Calu3 (cell line): ENCODE measurements around the gene RERE. TPM values are rescaled to one million over a fixed set of nuclear protein-coding genes. Genes with fewer than 3 reads are reported as not detected.

Source experiments
- BruUV-seq: library from RNA; stranded (reverse); fragments of 400-500 nt; replicated peaks from 2 replicates; lab custom pipeline; 2021; lab: Mats Ljungman, UMichigan
- CTCF ChIA-PET: fragments of 300-600 bp; sonication (Branson Sonifier 250); formaldehyde crosslinking; loops from one replicate; lab custom pipeline; 2022; ENCODE audit warnings: antibody characterized with exemption; lab: Charles Lee
- DNase-seq: peaks from one replicate; pipeline ENCODE4 v3.0.0; 2022
- H3K27ac Mint-ChIP-seq: one replicate; pipeline ENCODE4 v1.8.0; 2022; ENCODE audit warnings: mixed read lengths; ENCODE audit not compliant: unreplicated experiment
- H3K27me3 Mint-ChIP-seq: one replicate; pipeline ENCODE4 v1.8.0; 2022; ENCODE audit warnings: mixed read lengths; ENCODE audit not compliant: unreplicated experiment
- H3K36me3 Mint-ChIP-seq: one replicate; pipeline ENCODE4 v1.8.0; 2022; ENCODE audit warnings: mild to moderate bottlenecking, moderate library complexity, mixed read lengths; ENCODE audit not compliant: insufficient read depth, unreplicated experiment
- H3K4me1 Mint-ChIP-seq: one replicate; pipeline ENCODE4 v1.8.0; 2022; ENCODE audit warnings: mild to moderate bottlenecking, low read depth, mixed read lengths; ENCODE audit not compliant: unreplicated experiment
- H3K4me3 Mint-ChIP-seq: one replicate; pipeline ENCODE4 v1.8.0; 2022; ENCODE audit warnings: mild to moderate bottlenecking, low read depth, moderate library complexity, mixed read lengths; ENCODE audit not compliant: unreplicated experiment
- H3K9me3 Mint-ChIP-seq: one replicate; pipeline ENCODE4 v1.8.0; 2022; ENCODE audit warnings: low read depth, mixed read lengths; ENCODE audit not compliant: unreplicated experiment
- intact Hi-C: fragments of 100-400 bp; cut with micrococcal nuclease; formaldehyde crosslinking; loops from one replicate; pipeline ENCODE4 v1.10.0; 2022; ENCODE audit not compliant: unreplicated experiment
- total RNA-seq: library from RNA; stranded (reverse); gene quantifications from 2 replicates; pipeline ENCODE4 v1.2.3, GENCODE V29; 2022
- TF ChIP-seq, protein P1 (sequence below): fragments of 200-600 bp; IDR thresholded peaks from one replicate; pipeline ENCODE4 v1.8.0; 2022; ENCODE audit warnings: antibody characterized with exemption; ENCODE audit not compliant: unreplicated experiment

RERE gene
- total RNA-seq, 1 experiment from 2014 or later: 45.9 TPM

DNA sequence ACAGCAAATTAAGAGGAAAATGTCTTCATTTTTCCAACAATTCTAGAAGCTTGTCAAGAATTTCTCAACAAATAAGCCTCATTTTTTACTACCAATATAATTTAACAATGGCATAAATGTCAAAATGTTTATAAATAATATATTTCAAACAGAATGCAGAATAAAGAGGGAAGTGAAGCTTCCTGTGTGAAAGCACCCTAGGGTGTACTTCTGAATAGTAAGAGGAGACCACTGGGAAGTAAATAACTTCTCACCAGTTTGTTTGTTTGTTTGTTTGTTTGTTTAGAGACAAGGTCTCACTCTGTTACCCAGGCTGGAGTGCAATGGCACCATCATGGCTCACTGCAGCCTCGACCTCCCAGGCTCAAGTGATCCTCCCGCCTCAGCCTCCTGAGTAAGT, 255.2 kb downstream of the RERE start:
- no peaks in the 10 kb centered on the region for H3K27me3 Mint-ChIP-seq
- H3K9me3 Mint-ChIP-seq: no peaks in the 10 kb centered on the region
- TF ChIP-seq, protein P1, sequence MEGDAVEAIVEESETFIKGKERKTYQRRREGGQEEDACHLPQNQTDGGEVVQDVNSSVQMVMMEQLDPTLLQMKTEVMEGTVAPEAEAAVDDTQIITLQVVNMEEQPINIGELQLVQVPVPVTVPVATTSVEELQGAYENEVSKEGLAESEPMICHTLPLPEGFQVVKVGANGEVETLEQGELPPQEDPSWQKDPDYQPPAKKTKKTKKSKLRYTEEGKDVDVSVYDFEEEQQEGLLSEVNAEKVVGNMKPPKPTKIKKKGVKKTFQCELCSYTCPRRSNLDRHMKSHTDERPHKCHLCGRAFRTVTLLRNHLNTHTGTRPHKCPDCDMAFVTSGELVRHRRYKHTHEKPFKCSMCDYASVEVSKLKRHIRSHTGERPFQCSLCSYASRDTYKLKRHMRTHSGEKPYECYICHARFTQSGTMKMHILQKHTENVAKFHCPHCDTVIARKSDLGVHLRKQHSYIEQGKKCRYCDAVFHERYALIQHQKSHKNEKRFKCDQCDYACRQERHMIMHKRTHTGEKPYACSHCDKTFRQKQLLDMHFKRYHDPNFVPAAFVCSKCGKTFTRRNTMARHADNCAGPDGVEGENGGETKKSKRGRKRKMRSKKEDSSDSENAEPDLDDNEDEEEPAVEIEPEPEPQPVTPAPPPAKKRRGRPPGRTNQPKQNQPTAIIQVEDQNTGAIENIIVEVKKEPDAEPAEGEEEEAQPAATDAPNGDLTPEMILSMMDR: no peak
- intact Hi-C loops: no loop called here
- CTCF ChIA-PET: interaction anchor here (1.1 to 2.1 kb wide), 2 partner anchors 109 to 164 kb away, joined by 4 to 6 read pairs; no protein-coding TSS in a partner anchor
- no peak overlapping the region for H3K4me3 Mint-ChIP-seq
- no peak for DNase-seq
- peaks cover 14% of the 10 kb centered on the region for H3K4me1 Mint-ChIP-seq
- H3K36me3 Mint-ChIP-seq: no peaks in the 10 kb centered on the region
- H3K27ac Mint-ChIP-seq: no peak overlapping the region
- BruUV-seq: no TSS peak

DNA sequence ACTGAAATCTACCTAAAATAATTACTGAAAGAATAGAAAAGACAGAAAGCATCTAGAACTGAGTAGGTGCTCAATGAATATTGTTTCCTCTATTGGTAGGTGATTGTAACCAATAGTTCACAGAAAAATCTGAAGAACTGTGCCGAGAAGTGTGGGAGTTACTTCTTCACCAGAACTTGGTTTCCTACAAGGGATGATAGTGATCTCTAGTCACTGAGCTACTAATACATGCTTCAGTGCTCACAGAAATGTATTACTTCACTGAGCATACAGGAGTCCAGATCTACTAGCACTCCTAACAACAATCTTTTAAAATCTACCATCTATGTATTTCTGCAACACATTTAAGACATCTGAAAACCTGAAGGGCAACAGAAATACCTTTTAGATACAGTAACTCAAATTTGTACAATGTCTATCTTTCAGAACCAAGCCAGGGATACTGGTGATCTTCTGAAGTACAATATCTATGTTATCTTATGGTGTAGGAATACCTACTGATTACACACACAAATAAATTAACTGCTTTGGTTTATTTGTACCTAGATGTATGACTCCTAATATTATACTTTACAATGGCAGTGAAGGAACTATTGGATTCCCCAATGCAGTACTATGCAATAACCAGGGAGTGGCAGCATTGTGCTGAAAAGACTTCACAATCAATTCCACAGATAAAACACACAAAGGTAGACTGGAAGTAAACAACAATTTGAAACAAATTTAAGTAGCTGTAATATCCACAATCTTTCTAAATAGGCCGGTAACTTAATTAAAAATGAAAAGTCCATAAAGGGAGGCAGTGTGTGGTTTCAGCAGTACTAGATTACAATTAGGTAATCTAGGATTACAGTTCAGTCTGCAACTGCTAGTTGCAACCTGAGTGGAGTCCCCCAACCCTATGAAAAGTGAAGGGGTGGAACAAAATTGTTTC, 256.6 kb downstream of the RERE start:
- intact Hi-C loops: loop anchor here (1.0 to 2.0 kb wide), 4 partner anchors 110 to 291 kb away; no protein-coding TSS in a partner anchor

DNA sequence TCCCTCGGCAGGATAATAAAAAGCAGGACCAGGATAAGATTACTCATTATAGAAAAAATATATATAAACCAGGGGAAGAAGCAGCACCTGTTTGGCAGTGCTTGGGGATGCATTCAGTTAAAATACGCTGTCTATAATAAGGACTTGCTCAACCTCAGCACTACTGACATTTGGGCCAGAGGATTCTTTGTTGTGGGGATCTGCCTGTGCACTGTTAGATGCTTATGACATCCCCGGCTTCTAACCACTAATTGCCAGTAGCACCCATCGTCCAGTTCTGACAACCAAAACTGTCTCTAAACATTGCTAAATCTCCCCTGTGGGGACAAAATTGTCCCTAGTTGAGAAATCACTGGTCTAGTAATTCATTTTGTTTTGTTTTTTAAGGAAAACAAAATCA, 257.4 kb downstream of the RERE start:
- BruUV-seq: no TSS peak

More for the DNA sequence above, 256.6 kb downstream of the RERE start:
- TF ChIP-seq, protein P1: peak; percentile 31
- Mint-ChIP-seq H3K27ac (no peak overlapping the region), H3K9me3 (no peaks in the 10 kb centered on the region), H3K36me3 (peaks cover 5% of the 10 kb centered on the region), H3K4me3 (no peak overlapping the region), H3K4me1 (peaks cover 14% of the 10 kb centered on the region), H3K27me3 (no peaks in the 10 kb centered on the region)
- no TSS peak for BruUV-seq
- CTCF ChIA-PET: interaction anchor here (0.5 to 2.1 kb wide), 5 partner anchors 98 to 582 kb away, joined by 3 to 6 read pairs (median 4); no protein-coding TSS in a partner anchor
- DNase-seq: peak; percentile 2

DNA sequence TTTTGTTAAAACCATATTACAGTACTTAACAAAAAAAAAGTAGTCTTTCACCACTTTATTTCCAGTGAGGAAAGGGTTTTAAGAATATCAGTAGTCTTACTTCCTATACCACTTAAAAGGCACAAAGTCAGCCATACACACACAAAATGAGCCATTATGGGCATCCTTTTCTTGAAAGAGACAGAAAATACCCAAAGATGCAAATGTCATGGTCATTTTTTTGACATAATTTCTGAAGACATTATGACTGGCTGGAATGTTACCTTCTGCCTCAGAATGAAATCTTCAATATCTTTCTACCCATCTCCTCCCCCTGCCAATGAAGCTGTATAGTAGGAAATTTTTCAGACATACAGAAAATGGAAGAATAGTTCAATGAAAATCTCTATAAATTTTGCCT, 261.9 kb downstream of the RERE start:
- DNase-seq: no peak
- H3K4me3 Mint-ChIP-seq: no peak overlapping the region
- no TSS peak for BruUV-seq
- no peaks in the 10 kb centered on the region for H3K9me3 Mint-ChIP-seq
- H3K36me3 Mint-ChIP-seq: peaks cover 8% of the 10 kb centered on the region
- TF ChIP-seq, protein P1: no peak
- H3K27me3 Mint-ChIP-seq: no peaks in the 10 kb centered on the region
- intact Hi-C loops: no loop called here
- H3K27ac Mint-ChIP-seq: no peak overlapping the region
- CTCF ChIA-PET: no interaction called here
- H3K4me1 Mint-ChIP-seq: peaks cover 17% of the 10 kb centered on the region

More for the DNA sequence above, 257.4 kb downstream of the RERE start:
- H3K9me3 Mint-ChIP-seq: no peaks in the 10 kb centered on the region
- H3K4me1 Mint-ChIP-seq: peaks cover 14% of the 10 kb centered on the region
- H3K27me3 Mint-ChIP-seq: no peaks in the 10 kb centered on the region
- H3K27ac Mint-ChIP-seq: no peak overlapping the region
- no peak overlapping the region for H3K4me3 Mint-ChIP-seq
- TF ChIP-seq, protein P1: no peak
- intact Hi-C loops: loop anchor here (2.0 kb wide), 2 partner anchors 111 to 289 kb away; no protein-coding TSS in a partner anchor
- H3K36me3 Mint-ChIP-seq: peaks cover 5% of the 10 kb centered on the region
- DNase-seq: no peak
- CTCF ChIA-PET: no interaction called here
